ENCODE data around the gene PLAC1.

PLAC1 gene

GRCh38 chrX:134544513-134545151, 113.6 kb downstream of the PLAC1 start:
- Histone ChIP-seq H3K27me3 (ENCODE audit: insufficient read depth, low read depth) (no peaks in the 10 kb centered on the region), H3K36me3 (ENCODE audit: insufficient read depth) (no peaks in the 10 kb centered on the region), H3K4me2 (no peak overlapping the region), H3K27ac (no peak overlapping the region), H3K79me2 (ENCODE audit: insufficient read depth, low read depth) (peaks cover 12% of the 10 kb centered on the region; the same call in 1 of the 2 replicates), H2AFZ (ENCODE audit: low read depth) (no peak overlapping the region), H3K4me3 (IDR thresholded peaks at IDR 0.05; ENCODE audit: insufficient read depth, low read depth, low read length) (no peak overlapping the region), H3K9ac (no peak overlapping the region), H3K4me1 (ENCODE audit: low read depth, poor library complexity, severe bottlenecking) (peaks cover 19% of the 10 kb centered on the region), H4K20me1 (ENCODE audit: insufficient read depth) (no peaks in the 10 kb centered on the region)
- TF ChIP-seq CTCF (conservative IDR thresholded peaks at IDR 0.05; ENCODE audit: low read depth, low read length): no peak

GRCh38 chrX:134544135-134544512, 114.1 kb downstream of the PLAC1 start:
- Histone ChIP-seq H3K79me2 (ENCODE audit: insufficient read depth, low read depth) (peaks cover 12% of the 10 kb centered on the region; the same call in 1 of the 2 replicates), H4K20me1 (ENCODE audit: insufficient read depth) (no peaks in the 10 kb centered on the region), H3K36me3 (ENCODE audit: insufficient read depth) (no peaks in the 10 kb centered on the region), H3K9ac (no peak overlapping the region), H3K4me3 (IDR thresholded peaks at IDR 0.05; ENCODE audit: insufficient read depth, low read depth, low read length) (no peak overlapping the region), H2AFZ (ENCODE audit: low read depth) (no peak overlapping the region), H3K27me3 (ENCODE audit: insufficient read depth, low read depth) (no peaks in the 10 kb centered on the region), H3K4me2 (no peak overlapping the region), H3K4me1 (ENCODE audit: low read depth, poor library complexity, severe bottlenecking) (peaks cover 19% of the 10 kb centered on the region), H3K27ac (no peak overlapping the region)
- no peak for TF ChIP-seq CTCF (conservative IDR thresholded peaks at IDR 0.05; ENCODE audit: low read depth, low read length)

GRCh38 chrX:134543288-134543687, 115.0 kb downstream of the PLAC1 start:
- Histone ChIP-seq H2AFZ (ENCODE audit: low read depth) (no peak overlapping the region), H3K36me3 (ENCODE audit: insufficient read depth) (no peaks in the 10 kb centered on the region), H3K27ac (no peak overlapping the region), H3K4me3 (IDR thresholded peaks at IDR 0.05; ENCODE audit: insufficient read depth, low read depth, low read length) (no peak overlapping the region), H3K9ac (no peak overlapping the region), H3K27me3 (ENCODE audit: insufficient read depth, low read depth) (no peaks in the 10 kb centered on the region), H3K4me2 (no peak overlapping the region), H3K4me1 (ENCODE audit: low read depth, poor library complexity, severe bottlenecking) (peaks cover 19% of the 10 kb centered on the region), H4K20me1 (ENCODE audit: insufficient read depth) (no peaks in the 10 kb centered on the region), H3K79me2 (ENCODE audit: insufficient read depth, low read depth) (peaks cover 11% of the 10 kb centered on the region; the same call in 1 of the 2 replicates)
- no peak for TF ChIP-seq CTCF (conservative IDR thresholded peaks at IDR 0.05; ENCODE audit: low read depth, low read length)

GRCh38 chrX:134542485-134542884, 115.8 kb downstream of the PLAC1 start:
- Histone ChIP-seq H3K4me2 (no peak overlapping the region), H3K27me3 (ENCODE audit: insufficient read depth, low read depth) (no peaks in the 10 kb centered on the region), H2AFZ (ENCODE audit: low read depth) (no peak overlapping the region), H3K79me2 (ENCODE audit: insufficient read depth, low read depth) (peaks cover 3% of the 10 kb centered on the region; the same call in 1 of the 2 replicates), H3K36me3 (ENCODE audit: insufficient read depth) (no peaks in the 10 kb centered on the region), H3K27ac (no peak overlapping the region), H3K4me1 (ENCODE audit: low read depth, poor library complexity, severe bottlenecking) (peaks cover 14% of the 10 kb centered on the region), H3K4me3 (IDR thresholded peaks at IDR 0.05; ENCODE audit: insufficient read depth, low read depth, low read length) (no peak overlapping the region), H3K9ac (no peak overlapping the region), H4K20me1 (ENCODE audit: insufficient read depth) (no peaks in the 10 kb centered on the region)
- no peak for TF ChIP-seq CTCF (conservative IDR thresholded peaks at IDR 0.05; ENCODE audit: low read depth, low read length)
